Suppressor macrophage treated with lipopolysaccharide for 4 hours (primary cell): Measurements from ENCODE around the gene PKM.

ENCODE experiments used
- DNase-seq: peaks from one replicate; pipeline ENCODE4 v3.0.0-alpha.2; 2020

Gene PKM

DNA sequence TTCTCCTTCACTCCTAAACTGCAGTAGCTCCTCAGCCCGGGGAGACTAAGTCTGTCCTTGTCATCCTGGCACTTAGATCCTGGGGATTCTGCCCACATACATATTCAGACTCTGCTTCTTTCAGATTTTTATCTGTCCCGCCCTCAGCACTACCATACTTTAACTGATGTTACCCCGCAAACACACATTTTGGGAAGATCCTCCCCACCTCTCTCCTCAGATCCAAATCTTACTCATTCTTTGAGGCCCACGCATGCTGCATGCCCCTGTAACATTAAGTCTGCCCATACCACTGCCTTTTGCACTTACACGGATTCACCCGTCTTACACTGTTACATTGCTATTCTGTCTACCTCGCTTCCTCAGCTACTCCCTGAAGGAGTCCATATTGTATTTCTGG is 76.7 kb downstream of the PKM start:
- no peak for DNase-seq

DNA sequence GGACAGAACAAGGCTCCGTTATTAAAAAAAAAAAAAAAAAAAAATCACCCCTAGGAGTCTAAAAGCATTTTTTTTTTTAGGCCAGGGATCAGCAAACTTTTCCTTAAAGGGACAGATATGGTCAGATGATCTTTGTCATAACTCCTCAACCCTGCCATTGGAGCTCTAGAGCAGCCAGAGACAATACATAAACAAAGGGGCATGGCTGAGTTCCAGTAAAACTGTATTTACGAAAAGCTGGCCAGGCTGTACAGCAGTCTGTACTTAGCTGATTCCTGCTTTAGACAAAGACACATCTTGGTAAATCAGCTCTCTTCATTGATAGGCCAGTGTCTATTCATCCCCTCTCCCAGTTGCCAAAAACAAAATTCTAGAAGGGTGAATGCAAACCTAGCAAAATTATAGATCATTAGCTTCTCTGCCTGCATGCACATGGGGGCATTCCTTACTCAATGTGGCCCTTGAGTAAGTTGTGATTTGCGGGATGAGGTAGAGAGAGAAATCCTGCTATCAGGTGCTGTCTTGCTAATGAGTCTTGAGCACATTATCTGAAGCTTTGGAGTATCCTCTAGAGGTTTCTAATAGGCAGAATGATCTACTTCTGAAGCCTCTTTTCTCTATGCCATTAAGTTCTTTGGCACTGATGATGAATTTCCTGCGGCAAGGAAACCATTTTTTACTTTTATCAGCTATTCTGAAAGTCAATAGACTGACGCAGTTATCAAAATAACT is 77.6 kb downstream of the PKM start:
- DNase-seq: no peak
